GM19452 (cell line): ENCODE measurements around the gene DHCR7.
"Not testable (repeated sequence)": the region's sequence is repeated elsewhere in the genome, so short reads cannot be mapped to it uniquely, and the experiment has no call there.

Experiments
- ATAC-seq: cut with Tn5 transposase; IDR thresholded peaks from one replicate; pipeline ENCODE4 v1.9.1; 2021; ENCODE audit not compliant: unreplicated experiment

The DHCR7 gene

DNA sequence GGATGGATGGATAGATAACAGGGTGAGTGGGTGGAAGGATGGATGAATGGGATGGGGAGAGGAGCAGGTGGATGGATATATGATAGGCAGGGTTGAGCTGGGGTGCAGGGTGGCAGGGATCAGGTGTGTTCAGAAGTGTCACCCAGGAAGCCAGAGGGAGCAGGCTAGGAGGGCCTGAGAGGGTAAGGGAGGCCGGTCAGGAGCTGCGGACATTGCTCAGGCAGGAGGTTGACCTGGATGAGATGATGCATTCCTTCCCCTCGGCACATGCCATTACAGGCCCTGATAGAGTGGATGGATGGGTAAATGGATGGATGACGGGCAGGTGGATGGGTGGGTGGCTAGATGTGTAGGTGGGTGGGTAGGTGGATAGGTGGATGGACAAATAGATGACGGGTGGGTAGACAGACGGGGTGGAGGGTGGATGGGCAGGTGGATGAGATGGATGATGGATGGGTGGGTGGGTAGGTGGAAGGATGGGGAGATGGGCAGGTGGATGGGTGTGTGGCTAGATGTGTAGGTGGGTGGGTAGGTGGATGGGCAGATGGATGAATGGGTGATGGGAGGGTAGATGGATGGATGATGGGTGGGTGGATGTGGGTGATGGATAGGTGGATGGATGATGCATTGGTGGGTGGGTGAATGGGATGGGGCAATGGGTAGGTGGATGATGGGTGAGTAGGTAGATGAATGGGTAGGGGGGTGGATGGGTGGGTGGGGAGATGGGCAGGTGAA is 8.0 kb downstream of the DHCR7 start:
- ATAC-seq, result no peak

DNA sequence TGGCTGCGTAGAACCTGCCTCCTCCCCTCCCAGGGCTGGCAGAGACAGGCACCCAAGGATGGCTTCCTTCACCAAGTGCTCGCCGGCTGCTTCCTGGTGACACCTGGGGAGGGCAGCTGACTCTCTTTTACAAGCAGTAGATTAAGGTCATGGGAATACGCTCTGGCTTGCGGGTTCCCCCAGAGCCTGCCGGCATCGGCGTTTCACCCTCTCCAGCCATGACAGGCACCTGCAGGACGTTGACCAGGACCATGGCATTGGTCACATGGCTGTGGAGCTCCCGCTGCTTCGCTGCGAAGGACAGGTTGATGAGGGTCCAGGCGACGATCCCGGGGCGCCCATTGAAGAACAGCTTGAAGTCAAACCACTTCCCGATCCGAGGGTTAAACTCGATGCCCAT is 9.5 kb downstream of the DHCR7 start:
- no peak for ATAC-seq

DNA sequence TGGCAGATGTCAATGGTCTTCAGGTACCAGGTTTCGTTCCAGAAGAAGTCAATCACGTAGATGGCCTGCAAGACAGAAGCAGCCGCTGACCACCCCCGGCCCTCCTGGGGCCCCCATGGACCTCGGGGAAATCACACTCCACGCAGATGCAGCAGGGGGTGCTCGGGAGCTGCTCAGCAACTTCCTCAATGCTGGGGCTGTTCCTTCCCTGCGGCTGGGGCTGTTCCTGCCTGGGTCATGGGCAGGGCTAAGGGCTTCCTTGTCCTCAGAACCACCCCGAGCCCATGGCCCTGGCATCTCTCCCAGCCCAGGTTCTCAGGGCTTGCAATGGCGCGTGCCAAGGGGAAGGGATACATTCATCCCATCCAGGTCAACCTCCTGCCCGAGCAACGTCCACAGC is 10.3 kb downstream of the DHCR7 start:
- no peak for ATAC-seq

DNA sequence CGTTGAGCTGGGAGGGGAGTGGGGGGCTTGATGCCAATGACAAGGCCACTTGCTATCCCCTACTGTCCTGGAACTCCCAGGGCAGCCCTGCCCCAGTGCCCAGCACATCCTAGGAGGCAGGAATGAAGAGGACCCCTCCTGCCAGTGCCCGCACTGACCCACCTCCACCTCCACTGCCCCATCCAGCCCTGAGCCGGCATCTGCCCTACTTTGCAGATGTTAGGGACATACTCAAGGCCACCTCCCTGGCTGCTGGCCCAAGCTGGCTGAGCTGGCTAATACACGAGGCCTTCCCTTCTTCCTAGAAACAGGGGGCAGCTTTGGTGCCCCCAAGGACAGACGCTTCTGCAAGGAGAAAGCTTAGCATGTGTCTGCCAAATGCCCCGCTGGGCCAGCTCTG is 10.8 kb downstream of the DHCR7 start:
- ATAC-seq, result no peak

- ATAC-seq, result no peak
Measured at GRCh38 chr11:71436861-71437260, 11.3 kb downstream of the DHCR7 start.

DNA sequence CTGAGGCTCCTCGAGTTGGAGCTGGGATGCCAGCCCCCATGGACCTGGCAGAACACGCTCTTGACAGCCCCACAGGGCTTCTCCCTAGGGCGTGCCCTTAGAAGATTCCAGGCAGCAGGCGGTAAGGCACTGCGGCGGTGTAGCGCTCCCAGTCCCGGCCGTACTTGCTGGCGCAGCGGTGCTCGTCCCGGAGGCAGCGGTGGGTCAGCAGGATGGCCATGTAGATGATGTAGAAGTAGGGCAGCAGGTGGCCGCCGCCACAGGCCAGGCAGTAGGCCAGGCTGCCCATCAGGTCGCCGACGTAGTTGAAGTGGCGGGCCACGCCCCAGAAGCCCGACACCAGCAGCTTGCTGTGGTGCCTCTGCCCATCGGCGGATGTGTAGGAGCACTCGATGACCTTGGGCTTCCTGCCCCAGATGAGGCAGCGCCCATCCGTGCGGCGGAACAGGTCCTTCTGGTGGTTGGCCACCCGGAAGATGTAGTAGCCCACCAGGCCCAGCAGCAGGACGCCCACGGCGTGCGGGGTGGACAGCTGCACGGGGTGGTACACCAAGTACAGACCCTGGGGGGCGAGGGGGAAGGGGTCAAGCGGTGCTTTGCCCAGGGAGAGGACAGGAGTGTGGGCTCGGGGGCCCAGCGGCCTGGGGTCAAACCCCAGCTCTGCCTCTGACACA is 12.8 kb downstream of the DHCR7 start:
- ATAC-seq, result no peak

- no peak for ATAC-seq
Measured at GRCh38 chr11:71434576-71435130, 13.5 kb downstream of the DHCR7 start.

DNA sequence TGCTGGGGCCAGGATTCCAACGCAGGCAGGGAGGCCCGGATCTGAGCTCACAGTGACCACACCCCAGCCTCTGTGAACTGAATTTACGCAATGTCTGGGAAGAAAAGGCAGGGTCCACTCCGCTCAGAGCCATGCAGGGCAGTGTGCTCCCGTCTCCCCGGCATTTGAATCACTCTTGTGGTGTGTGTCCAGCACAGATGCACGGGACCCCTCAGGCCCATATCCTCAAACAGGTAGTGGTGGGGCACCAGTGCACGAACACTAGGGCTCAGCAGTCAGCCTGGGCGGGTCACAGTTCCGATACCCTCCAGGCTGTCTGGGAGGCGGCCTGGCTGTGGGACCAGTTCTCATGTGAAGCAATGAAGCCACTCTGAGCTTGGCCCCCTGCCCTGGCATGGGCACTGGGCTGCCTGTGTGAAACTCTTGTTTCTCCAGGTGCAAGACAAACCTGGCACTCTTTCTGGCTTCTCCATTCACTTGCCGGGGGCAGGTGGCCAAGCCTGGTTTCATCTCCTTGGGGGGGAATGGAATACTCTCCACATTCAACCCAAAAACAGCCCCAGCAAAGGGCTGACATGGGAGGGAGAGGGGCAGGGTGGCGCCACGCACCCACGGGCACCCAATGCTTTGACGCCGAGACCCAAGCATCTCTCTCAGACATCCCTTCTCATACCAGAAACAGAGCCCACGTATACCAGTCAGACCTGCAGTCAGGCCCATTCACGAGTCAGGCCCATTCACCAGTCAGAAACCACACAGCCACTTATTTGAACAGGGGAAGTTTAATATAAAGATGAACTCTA is 14.3 kb downstream of the DHCR7 start:
- no peak for ATAC-seq

DNA sequence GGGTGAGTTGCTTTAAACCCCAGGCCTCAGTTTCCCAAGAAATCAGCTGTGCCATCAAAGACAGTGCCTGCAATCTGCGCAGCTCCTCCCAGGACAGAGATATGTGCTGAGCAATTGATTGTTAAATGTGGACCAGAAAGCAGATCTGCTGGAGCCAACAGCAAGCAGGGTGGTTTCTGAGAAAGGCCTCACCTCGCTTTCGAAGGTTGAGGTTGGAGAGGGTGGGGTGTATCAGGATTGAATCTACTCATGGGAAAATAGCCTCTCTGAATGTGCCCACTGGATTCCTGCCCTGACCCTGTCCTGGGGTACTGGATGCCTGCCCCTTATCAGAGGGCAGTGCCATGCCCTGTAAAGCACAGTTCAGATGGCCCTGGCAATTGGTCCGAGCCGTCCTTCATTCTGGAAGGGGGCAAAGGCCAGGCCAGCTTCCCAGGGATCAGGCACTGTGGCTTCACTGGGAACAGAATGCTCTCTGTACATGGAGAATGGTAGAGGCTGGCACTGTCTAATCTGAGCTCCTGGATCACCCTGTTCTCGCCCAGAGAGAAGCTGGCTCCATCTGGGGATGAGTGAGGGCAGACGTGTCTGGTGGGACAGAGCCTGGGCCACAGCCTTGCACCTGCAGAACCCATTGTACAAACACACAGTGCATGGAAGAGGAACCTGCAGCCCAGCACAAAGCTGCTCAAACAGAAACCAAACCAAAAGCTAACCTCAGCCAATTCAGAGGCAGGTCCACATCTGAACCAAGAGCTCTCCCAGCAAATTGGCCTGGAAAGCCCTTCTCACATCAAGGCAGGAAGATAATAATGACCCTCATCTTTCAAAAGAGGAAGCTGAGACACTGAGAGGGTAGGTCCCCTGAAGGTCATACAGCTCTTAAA is 15.2 kb downstream of the DHCR7 start:
- no peak for ATAC-seq

GRCh38 chr11:71431271-71431670 is 16.9 kb downstream of the DHCR7 start:
- ATAC-seq, result no peak

DNA sequence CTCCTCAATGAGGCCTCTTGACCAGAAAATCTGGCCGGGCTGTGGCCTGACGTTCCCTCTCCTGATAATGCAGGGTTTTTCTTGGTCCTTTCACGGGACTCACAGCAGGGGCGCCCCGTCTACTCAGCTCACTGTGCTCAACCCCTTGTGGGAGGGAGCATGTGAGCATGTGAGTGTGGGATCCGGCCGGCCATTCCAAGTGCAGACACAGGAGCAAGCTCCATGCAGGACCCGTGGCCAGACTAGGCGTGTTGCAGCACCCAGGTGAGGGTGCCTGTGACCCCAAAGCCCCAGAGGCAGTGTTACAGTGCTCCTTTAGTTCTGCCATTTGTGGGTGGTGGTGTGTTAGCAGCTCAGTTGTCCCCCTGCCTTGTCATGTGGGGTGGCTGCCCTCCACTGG is 18.0 kb downstream of the DHCR7 start:
- ATAC-seq, result no peak

DNA sequence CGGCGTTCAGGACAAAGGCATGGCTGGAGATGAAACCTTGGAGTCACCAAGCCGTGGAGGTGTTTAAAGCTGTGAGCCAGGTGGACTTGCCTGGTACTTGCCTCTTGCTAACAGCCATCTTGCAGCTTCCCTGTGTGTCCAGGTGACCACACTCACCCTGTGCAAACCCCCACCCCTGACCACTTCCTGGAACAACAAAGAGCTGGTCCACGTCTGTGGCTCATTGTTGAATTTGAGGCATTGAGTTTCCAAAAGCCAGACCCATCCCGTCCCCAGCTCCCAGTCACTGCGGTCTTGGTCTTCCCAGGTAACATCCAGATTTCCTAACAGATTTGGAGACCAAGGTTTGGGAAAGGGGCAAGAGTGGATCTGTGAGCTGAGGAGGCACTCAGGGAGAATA is 18.5 kb downstream of the DHCR7 start:
- no peak for ATAC-seq

DNA sequence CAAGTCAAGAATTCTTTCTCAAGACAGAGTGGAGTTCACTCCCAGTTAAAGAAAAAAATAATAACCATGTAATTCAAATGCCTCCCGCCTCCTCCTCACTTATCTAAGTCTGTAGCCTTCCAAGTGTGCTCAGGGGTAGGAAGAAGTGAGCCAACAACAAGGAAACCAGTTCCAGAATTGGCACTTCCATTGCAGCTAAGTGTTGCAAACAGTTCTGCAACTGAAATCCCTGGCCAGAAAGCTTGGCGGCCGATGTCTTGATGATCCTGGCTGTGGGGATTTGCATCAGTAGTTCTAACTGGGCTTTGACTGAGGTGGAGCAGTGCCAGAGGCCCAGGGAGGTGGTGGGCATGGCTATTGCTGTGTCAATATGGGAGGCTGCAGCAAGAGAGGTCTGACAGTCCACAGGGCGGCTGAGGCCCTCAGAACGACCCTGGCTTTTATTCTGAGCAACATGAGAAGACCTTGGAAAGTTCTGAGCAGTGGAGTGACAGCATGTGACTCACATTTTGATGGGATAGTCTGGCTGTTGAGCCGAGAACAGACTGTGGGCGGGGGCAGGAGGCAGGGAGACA is 19.2 kb downstream of the DHCR7 start:
- no peak for ATAC-seq

- no peak for ATAC-seq
Measured at GRCh38 chr11:71426413-71426812, 21.8 kb downstream of the DHCR7 start.

DNA sequence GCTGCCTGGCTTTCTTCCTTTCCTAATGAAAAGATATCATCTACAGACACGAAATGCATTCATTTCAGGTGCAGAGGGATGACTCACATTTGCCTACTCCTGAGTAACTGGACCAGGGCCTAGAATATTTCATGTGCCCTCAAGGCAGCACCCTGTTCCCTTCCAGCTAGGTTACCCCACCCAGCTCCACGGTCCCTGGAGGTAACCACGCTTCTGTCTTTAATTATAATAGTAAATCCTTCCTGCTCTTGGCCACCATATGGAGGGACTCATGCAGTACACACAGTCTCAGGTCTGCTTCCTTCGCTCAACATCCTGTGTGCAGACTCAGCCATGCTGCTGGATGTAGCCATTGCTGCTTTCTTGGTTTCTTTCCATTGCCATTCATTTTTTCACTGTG is 22.3 kb downstream of the DHCR7 start:
- ATAC-seq, result no peak

DNA sequence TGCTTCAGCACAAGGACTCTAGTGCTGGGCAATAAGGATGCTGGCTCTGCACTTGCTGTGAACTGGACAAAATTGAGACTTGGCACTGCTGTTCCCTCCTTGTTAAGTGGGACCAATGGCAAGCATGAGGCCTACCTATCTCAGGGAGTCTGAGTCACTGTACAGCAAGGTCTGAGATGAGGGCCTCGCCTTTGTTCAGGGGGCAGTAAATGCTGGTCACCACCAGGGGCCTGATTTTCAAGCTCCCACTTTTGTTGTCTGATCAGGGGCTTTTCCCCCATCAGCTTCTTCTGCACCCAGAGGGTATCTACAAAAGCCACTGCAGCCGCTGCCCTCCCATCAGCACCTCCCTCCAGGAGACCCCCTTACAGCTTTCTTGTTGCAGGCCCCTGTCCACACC is 22.8 kb downstream of the DHCR7 start:
- ATAC-seq, result no peak

DNA sequence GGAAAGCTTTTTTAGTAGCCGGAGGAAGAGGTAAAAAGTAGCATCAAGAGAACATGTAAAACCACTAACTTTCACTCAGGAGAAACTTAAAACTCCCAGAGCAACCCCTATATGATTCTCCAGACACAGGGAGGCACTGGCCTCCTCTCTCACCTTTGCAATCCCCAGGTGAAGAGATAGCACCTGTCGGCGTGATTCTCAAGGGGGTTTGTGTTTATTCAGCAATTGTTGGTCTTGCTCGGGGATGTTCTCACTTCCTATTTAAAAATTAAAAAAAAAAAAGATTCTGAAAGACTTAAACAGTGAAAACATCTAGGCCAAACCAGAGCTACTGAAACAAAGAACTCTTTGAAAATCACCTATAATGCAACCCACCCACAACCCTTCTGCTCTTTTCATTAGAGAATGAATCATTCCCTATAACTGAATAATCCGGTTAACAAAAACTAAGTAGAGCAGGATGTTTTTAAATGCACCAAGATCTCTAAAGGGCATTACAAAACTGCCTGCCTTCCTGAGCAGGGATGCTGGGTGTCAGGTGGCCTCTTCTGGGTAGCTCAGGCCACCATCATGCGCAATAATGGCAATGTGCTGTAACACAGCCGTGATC is 24.9 kb downstream of the DHCR7 start:
- ATAC-seq, result no peak

GRCh38 chr11:71422318-71422717 is 25.9 kb downstream of the DHCR7 start:
- ATAC-seq, result not testable (repeated sequence)

DNA sequence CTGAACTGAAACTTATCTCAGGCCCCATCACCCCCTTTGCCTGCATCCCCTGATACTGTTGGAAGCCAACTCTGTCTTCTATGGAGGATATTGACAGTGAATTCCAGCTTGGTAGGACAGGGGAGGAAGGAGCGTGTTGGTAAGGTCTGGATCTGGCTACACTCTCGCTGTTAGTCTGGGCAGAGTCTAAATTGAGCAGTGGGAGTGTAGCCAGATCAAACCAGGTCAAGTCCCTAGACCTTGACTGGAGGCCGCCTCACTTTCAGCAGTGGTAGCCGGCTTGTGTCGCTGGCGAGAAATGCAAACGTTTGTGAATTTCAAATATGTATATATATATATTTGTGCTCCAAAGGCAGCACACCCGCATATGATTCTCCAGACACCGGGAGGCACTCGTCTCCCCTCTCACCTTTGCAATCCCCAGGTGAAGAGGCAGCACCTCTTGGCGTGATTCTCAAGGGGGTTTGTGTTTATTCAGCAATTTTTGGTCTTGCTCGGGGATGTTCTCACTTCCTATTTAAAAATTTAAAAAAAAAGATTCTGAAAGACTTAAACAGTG is 26.7 kb downstream of the DHCR7 start:
- ATAC-seq, result no peak
